CD4-positive, alpha-beta T cell treated with Interleukin-6 at 100 ng/mL for 8 hours (primary cell): Measurements from ENCODE around the gene STK39.
"Not testable (repeated sequence)": the region's sequence is repeated elsewhere in the genome, so short reads cannot be mapped to it uniquely, and the experiment has no call there.

Source experiments
- DNase-seq: peaks from one replicate; pipeline ENCODE4 v3.0.0-alpha.2; 2020; ENCODE audit warnings: mixed read lengths, low spot score

Gene STK39

DNA sequence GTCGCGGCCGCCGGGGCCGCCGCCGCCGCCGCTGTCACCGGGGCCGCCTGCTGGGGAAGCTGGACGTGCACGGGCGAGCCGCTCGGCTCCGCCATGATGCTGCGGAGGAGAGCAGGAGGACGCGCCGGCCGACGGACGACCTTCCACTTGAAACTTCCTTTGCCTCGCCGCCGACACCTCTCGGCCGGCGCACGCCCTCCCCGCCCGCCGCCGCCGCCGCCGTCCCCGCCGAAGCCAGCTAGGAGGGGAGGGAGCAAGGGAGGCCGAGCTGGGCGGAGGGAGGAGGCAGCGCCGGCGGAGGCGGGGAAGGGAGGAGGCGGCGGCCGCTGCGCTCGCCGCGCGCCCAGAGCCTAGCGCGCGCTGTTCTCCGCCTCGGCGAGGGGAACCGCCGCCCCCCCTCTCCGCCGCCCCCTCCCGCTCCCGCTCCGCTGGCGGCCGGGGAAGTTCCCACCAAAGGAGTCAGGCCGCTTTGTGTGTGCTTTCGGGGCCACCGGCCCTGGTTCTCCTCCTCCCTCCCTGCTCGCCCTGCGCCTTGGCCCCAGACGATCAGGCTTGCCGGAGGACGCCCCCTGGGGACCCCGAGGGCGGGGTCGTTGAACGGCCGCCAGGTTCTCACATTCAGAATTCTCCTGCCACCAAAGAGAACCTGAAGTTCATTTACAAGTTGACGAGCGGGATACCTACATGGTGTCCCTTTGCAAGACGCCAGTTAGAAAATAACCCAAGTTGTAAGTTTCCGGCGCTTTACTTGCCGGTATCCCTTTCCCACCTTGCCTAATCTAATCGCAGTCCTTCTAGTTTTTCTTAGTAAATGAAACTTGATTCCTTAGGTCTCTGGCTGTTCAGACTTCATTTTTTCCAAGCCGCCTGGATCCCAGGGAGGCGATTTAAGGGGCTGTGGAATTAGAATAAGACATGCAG is at the start of gene STK39:
STK39 (minus strand) TSS at position 255 of the 921 bp plus-strand sequence; CDS start at position 95, 160 bp downstream.
- DNase-seq, result peak; percentile 72

GRCh38 chr2:168295051-168295450 is 47.7 kb upstream of the STK39 start:
- DNase-seq, result no peak

- DNase-seq, result no peak
Measured at GRCh38 chr2:168294409-168294808, 47.0 kb upstream of the STK39 start.

- DNase-seq, result no peak
Measured at GRCh38 chr2:168293766-168294165, 46.4 kb upstream of the STK39 start.

GRCh38 chr2:168290391-168290790 is 43.0 kb upstream of the STK39 start:
- DNase-seq, result no peak

GRCh38 chr2:168289880-168290279 is 42.5 kb upstream of the STK39 start:
- no peak for DNase-seq

DNA sequence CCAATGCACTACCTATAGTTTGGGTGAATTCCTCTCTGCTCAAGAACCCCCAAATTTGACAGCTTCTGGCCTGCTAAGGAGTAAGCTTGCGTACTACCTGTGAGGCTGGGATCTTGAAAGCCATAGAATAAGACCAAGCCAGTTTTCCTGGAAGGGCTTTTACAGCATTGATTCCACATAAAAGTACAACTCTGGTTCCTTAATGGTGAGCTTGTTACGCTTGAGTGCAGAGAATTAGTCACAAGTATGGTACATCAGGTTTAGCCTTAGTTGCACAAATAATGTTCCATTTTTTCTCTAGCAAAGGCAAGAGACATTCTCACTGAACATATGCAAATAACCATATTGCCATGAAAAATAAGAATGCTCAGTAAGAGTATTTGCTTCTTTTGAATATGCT is 39.1 kb upstream of the STK39 start:
- DNase-seq, result no peak

- DNase-seq, result no peak
Measured at GRCh38 chr2:168278424-168278888, 31.1 kb upstream of the STK39 start.

DNA sequence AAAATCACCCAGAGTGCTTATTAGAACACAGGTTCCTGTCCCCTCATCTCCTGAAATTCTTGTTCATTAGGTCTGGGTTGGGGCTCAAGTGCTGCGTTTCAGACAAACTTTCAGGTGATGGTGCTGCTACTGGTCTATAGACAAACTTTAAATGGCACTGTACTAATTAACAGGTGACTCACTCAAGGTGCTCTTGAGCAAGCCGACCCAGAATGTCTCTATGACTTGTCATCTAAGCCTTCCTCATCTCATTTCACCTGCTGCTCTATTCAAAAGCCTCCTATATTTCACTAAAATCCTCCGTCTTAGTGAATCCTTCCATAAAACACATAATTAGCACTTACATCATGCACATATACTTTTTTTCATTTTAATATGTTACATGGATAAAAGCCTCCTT is 29.9 kb upstream of the STK39 start:
- no peak for DNase-seq

GRCh38 chr2:168272225-168272624 is 24.8 kb upstream of the STK39 start:
- no peak for DNase-seq

- DNase-seq, result not testable (repeated sequence)
Measured at GRCh38 chr2:168262926-168263325, 15.5 kb upstream of the STK39 start.

DNA sequence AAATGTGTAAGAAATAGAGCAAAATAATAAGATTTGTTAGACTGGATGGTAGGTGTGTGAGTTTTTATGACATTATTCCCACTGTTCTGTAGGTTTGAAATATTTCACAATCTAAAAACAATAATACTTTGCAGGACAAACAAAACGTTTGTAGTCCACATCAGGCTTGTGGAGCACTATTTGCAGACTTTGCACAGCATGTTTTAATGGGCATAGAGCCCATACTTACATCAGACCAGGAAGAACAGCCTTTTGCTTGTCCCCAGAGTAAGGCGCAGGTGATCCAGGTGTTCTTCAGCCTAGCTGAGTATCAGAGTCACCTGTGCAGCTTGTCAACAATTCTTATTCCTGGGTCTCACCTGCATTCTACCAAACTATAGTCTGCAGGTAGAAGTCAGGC is 9.1 kb upstream of the STK39 start:
- no peak for DNase-seq

DNA sequence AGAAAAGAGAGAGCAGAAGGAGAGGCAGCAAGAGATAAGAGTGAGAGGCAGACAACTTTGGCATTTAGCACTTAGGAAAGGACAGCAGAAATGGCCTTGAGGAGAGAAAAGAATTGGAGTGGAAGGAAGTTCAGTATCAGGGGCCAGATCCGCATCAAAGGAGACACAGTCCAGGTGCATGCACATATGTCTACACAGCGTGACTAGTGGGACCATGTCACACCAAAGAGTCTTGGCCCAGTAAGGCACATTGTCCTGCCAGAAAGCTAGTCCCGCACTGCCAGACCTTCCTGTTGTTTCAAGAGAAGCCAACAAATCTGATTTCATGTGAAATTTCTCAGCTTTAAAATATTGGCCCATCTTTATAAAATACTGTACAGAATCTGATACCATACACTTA is 8.5 kb upstream of the STK39 start:
- no peak for DNase-seq

- no peak for DNase-seq
Measured at GRCh38 chr2:168255103-168255502, 7.7 kb upstream of the STK39 start.

DNA sequence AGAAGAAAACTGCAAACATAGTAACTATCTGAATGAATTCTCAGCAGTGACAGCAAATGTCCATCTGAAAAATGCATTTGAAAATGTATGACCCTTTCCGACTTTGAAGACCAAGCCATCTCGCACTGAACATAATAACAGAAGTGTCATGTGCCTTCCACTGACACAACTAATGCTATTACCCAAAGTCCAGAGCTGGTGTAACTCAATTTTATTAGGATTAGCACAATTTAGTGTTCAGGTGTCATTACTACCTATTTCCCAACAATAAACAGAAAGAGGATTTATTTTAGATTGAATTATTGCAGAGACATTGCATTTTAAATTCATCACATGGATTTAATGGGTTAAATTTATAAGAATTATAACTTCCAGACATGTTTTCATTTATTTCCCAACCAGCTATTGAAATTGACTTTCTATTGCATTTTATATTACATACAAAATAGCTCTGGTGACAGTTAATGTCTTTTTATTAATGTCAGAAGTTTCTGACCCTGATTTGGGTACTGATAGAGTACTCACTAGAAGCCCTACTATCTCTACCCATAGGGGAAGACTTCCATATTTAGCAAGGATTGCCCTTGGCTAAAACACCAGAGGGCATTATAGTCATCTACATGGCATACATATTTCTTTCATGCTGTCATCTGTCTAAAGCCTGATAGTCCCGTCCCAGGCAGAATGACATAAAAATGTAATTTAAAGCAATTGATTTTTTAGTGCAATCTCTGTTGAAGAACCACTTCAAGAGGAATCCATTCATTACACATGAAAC is 7.0 kb upstream of the STK39 start:
- DNase-seq, result no peak

GRCh38 chr2:168253379-168253778 is 6.0 kb upstream of the STK39 start:
- DNase-seq, result no peak

GRCh38 chr2:168252976-168253375 is 5.6 kb upstream of the STK39 start:
- DNase-seq, result no peak

DNA sequence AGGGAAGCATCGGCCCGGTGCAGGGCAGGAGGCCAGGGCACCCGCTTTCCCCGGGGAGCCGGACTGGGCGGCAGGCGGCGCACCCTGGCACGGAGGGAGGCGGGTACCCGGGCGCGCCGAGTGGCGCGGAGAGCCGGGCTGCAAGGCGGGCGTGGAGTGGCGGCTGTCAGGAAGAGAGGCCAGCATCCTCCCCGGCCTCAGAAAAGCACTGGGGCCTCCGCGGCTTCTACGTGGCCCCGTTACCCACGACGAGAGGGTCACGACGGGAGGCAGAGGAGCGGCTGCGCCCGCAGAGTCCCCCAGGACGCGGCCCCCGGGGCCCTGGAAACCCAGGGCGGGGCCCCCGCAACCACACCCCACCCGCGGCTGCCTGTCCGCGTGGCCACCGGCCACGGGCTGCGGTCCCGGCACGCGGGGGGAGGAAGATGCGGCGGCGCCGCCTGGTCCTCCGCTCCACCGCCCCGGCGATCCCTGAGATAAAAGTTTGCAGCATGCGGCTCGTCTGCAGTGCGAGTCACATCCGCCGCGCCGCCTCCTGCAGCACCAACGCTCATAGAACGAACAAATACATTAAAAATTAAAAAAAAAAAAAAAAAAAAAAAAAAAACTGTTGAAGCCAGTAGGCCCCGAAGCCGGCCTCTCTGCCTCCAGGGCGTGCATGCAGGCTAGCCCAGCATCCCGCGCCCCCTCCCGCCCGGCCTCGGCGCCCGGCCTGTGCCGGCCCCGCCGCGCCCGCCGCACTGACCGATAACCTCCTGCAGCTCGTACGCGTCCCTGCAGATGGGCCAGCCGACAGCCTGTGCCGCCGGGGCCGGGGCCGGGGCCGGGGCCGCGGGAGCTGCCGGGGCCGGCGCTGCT is 683 bp downstream of the STK39 start:
- peak; percentile 76 for DNase-seq

DNA sequence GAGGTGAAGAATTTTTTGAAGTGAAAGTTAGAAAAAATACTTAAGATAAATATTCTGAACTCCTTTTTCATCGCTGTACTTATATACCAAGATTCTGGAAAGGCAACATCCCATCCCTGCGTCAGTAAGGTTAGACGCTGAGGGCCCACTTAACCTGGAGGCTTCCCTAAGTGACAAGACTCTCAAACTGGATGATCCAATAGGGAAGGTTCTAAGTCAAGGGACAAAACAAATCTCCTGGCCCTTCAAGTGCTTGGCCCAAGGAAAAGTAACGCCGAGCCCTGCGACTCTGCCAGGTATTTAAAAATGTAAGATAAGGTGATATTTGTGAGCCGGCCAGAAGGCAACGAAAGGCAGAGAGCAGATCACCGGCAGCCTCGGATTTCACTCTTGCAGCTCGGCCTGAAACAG is 1.3 kb downstream of the STK39 start:
- DNase-seq, result no peak

DNA sequence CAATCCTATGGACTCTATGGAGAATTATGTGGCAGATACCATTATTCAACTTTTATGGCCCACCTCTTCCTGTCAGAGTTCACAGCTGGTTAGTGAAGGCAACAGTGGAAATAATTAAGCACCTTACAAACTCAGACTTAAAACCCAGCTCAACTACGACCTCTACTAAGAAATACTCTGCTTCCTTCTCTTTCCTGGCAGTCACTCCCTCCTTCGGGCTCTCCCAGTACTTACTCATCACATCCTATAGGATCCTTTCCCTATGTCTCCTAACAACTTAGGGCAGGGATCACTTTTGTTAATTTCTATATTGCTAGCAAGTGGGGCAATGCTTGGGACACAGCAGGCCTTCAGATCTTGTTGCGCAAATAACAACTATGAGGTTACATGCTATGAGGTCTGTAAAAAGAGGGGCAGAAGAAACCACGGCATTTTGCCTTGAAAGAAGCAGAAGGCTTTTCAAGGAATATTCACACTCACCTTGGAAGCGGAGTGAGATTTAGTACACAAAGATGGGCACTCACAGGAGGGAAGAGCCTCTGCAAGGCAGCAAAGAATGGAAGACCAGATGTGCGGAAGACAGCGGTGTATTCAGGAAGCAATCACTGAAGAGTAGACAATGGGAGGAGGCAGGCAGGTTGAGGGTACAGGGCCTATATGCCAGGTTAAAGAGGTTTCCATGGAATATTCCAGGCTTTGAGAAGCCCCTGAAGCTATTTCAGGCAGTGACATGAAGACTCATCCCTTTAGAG is 2.1 kb downstream of the STK39 start:
- no peak for DNase-seq

DNA sequence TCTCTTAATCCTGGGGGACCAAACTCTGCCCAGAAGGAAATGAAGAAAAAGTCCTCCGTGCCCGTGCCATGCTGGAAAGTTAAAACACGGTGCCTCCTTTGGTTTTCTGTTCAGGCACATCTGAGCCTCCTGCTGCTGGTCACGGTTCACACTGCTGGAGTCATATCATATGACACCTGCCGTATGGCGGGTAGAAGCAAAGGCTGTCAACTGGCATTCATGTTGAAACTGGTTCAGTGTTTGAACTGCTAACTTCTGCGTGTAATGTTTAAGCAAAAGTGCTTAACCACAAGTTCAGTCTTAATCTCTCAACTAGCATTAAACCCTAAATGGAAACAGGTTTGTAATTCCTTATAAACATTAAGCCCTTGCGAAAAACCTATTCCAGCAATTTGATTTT is 3.1 kb downstream of the STK39 start:
- DNase-seq, result peak; percentile 38
